ENCODE data around the gene BRSK1.

BRSK1 gene

DNA sequence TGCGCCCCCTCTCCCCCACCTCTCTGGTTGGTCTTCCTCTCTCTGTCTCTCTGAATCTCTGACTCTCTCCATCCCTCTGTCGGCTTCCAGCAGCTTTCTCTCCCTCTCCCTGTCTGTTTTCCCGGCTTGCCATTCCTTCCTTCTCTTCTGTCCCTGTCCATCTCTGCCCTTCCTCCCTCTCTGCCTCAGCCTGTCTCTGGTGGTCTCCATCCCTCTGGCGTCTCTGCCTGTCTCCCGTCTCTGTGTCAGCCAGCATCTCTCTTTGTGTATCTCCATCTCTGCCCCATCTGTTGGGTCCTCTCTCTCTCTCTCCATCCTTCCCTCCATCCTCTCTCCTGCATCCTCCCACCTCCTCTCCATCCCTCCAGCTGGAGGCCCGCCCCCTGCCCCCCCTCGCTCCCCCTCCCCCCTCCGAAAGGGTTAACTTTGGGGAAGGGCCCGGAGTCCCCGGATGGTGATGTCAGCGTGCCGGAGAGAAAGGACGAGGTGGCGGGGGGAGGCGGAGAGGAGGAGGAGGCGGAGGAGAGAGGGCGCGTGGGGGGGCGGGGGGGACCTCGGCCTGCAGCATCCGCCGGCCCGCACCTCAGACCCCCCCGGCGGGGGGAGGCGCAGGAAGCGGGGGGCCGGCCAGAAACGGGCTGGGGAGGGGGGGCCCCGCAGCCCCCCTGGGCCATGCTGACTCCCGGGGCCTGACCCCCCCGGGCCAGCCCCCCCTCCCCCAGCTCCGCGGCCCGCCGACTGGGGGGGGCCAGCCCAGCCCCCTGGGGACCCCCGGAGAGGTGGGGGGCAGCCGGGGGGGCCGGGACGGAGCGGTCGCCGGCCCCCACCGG is at the start of gene BRSK1:
TSS of gene BRSK1 (plus strand) at position 450 of the 830 bp plus-strand sequence. CDS start 446 bp downstream, outside the sequence.
- H3K27ac ChIP-seq, result peak within 1 kb of the TSS in 15 of 21 experiments; percentile 43 to 85 (median 66)
- peak within 1 kb of the TSS; percentile 23 to 45 (median 32) for H3K4me3 ChIP-seq

DNA sequence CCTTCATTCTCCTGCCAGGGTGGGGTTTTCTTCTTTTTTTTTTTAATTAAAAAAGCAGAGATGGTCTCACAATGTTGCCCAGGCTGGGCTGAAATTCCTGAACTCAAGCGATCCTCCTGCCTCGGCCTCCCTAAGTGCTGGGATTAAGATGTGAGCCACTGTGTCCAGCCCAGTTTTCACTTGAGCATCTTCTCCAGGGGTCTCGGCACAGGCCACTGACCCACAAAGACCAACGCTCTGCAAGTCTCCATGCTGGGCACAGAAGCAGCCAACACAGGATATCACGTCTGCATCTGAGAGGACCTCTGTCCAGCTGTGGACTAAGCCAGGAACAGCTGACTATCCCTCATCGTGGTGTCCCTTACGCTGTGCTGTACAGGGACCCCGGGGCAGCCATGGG is 45.8 kb upstream of the BRSK1 start:
- no peak overlapping the region for H3K4me3 ChIP-seq

DNA sequence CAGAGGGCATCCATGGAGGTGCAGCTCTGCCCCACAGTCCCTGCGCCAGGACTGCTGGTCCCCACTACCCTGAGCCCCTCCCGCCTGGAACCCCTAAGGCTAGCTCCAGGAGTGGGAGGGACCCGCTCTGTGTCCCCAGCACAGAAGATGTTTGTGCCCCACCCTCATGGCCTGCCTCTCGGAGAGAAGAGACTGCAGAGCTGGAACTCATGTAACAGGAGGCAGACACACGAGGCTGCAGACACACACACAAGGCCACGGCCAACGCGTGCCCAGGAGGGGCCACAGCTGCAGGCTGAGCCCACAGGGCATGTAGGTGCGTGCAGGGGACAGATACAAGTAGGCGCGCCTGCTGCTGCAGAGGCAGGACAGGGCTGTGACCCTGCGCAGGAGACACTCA is 44.8 kb upstream of the BRSK1 start:
- Histone ChIP-seq H3K4me3 (no peak overlapping the region), H3K27ac (no peak overlapping the region)

More for the DNA sequence above, 45.8 kb upstream of the BRSK1 start:
- no peak overlapping the region for H3K27ac ChIP-seq

DNA sequence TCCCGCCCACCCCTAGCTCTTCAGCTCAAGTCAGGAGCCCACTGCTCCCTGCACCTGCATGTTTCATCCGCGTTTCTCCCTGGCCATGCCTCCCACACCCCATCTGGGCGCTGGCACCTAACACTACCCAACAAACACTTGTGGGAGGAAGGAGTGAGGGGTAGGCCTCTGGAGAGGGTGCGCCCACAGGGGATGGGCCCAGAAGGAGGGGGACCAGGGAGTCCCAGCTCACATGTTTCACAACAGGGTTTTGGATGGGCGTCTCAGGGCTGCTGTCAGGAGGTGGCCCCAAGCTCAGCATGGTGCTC is 43.1 kb upstream of the BRSK1 start:
- H3K27ac ChIP-seq, result no peak overlapping the region
- H3K4me3 ChIP-seq, result no peak overlapping the region

DNA sequence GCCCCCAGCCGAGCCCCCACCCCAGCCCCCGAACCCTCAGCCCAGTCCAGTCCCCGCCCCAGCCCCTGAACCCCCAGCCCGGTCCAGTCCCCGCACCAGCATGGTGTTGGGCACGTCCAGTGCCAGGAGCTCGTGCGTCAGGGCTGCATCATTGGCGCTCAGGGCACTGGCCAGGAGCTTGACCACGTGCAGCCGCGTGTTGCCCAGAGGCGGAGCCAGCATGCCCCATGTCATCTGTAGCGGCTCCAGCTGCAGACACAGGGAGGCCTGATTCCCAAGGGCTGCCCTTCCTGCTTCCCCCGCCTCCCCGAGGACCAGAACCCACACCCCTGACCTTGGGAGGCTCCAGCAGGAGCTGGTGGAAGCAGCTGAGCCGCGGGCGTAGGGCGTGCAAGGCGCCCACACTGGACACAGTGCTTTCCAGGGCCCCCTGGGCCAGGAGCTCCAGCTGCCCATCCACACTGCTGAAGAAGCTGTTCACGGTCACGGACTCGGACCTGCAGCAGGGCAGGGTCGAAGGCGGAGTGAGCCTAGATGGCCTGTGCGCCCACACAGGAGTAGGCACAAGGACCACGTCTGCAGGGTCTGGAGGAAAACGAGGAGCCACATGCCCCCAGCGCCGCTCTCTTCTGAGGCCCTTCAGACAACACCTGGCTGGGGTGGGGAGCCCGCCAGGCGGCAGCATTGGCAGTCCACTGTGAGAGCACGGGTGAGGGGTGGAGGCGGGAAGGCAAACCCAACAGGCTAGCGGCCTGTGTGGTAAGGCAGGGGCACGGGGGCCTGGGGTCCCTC is 42.5 kb upstream of the BRSK1 start:
- H3K27ac ChIP-seq, result no peak overlapping the region

DNA sequence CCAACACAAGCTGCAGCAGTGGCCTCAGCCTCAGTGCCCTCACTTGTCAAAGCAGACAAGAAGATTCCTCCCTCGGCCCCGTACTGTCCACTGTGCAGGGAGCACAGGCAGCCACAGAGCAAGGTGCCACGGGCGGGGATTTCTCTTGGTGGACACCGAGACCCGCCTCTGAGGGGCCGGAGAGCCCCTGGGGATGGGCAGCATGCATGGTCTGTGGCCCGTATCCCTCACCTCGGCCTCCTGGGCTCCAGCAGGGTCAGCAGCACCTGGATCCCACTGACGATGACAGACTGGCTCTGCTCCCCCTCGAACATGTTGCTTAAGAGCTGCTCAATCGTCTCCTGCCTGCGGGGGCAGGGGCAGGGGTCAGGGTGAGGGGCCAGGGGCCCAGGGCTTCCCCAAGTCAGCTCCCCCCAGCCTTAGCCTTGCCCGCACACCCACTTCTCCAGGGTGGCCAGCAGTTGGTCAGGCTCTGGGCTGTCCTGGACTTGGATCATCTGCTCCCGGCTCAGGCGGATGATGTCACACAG is 41.8 kb upstream of the BRSK1 start:
- Histone ChIP-seq H3K27ac (no peak overlapping the region), H3K4me3 (no peak overlapping the region)

More for the DNA sequence above, 42.5 kb upstream of the BRSK1 start:
- H3K4me3 ChIP-seq, result no peak overlapping the region

DNA sequence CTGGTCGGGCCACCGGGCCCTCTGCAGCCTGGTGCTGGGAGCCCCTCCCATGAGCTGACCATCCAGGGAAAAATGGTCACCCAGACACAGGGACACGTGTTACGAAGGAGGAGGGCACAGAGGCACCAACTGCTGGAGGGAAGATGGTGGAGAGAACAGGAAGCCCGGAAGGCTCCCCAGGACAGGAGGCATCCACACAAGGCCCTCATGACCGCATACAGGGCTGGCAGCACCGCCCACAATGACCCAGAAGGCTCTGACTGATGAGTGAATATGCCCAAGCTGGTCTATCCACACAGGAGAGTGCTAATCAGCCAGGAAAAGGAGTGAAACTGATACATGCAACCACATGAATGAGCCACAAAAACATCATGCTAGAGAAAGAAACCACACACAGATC is 41.3 kb upstream of the BRSK1 start:
- Histone ChIP-seq H3K27ac (no peak overlapping the region), H3K4me3 (no peak overlapping the region)

DNA sequence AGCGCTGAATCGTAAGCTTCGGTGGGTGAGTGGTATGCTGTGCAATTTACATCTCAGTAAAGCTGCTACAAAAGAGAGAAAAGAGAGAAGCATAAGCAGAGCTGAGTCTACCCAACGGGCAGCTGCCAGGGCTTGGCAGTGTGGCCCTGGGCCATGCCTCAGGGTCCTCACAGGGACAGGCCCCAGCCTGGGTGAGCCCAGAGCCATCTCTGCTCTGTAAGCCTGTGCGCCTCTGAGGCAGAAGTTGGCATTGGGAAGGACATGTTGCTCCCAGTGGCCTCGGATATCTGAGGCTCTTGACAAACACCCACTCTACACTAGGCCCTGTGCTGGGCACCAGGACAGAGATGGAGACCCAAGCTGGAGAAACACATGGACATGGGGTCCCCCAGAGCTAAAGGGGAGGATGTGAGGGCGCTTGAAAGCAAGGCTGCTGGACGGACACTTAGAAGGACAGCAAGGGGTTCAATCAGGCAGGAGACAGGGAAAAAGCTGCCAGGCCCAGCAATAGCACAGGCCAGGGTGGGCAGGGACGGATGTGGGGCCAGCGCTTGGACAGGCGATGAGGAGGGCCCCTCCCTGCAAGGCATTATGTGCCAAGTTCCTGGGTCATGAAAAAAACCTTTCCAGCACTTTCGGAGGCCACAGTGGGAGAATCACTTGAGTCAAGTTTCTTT is 39.7 kb upstream of the BRSK1 start:
- Histone ChIP-seq H3K27ac (no peak overlapping the region), H3K4me3 (no peak overlapping the region)

DNA sequence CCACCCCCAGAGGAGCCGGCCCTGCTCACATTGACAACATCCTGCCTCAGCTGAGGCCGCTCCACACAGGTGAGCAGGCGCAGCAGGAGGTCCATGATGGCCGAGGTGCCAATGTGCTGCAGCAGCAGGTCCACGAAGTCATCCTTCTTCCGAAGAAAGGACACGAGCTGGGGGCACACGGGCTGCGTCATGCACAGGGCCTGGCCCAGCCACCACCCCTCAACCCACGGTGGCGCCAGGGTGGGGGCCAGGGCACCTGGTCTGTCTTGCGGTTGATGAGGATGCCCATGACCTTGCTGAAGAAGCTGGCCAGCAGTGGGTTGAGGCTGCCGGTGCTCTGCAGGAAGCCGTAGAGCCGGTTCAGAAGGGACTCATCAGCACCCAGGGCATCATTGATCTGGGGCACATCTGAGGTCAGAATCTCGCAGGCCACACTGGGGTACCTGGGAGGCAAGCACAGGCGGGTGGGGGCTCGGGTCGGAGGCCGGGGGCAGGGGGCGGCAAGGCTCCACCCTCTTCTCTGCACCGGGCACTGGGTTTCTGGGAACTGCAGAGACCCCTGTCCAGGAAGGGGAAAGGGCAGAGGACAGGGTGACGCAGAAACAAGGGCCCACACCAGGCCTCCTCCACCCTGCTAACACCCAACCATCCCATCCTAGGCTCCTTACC is 38.4 kb upstream of the BRSK1 start:
- no peak overlapping the region for H3K27ac ChIP-seq
- no peak overlapping the region for H3K4me3 ChIP-seq

DNA sequence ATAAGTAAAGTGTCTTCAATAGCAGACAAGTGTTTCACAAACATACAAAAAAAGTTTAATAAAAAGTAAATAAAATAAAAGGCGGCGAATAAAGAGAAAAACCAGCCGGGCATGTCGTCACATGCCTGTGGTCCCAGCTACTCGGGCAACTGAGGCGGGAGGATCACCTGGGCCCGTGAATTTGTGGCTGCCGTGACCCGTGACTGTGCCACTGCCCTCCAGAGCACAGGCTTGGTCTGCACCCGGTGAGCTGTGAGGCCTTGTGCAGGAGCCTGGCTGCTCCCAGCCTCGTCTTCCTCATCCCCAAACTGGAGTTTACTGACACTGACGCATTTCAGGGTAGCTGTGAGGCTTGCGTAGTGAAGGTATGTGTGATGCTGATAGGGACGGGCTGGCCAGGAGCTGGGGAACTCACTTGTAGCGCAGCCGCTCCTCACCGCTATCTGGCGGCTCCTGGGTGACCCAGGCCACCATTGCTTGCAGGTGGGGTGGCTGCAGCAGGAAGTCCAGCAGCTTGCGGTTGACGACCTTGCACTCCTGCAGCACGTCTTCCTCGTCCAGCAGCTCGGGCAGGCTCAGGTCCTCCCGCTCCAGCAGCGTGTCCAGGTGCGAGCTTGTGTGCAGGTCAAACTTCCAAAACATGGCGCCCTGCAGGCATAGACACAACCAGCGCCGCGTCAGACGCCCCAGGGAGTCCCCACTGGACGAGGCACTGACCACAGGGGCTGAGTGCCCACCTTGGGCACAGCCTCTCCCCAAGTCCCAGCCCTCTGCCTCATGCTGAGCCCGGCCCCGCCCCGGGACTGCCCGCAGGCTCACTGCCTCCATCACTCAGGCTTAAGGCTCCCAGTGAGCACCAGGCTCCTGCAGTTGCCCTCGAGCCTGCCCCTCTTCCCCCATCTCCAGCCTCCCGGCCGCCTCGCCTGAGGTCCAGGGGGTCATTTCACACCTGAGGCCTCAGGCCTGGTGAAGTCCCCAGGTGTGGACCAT is 37.0 kb upstream of the BRSK1 start:
- H3K4me3 ChIP-seq, result no peak overlapping the region

DNA sequence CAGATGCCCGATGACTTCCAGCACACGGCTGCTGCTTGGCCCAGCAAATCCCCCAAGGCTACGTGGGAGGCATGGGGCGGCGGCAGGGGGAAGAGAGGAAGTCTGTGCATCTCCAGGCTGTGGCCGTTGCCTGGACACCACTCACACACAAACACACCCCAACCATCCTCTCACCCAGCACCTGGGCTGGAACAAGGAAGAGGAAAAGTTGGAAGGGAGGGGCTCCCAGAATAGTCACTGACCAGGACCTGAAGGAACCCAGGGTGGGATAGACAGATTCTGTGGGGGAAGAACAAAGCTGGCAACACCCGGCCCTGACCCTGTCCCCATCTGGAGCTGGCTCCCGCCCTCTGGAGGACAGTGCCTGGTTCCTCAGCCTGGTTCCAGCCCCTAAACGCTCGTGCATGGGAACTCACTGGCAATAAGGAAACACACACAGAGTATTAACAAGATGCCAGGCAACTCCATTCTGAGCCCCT is 36.1 kb upstream of the BRSK1 start:
- peak overlapping the region in 1 of 21 experiments; percentile 10 for H3K27ac ChIP-seq
- no peak overlapping the region for H3K4me3 ChIP-seq

More for the DNA sequence above, 37.0 kb upstream of the BRSK1 start:
- H3K27ac ChIP-seq, result peak overlapping the region in 1 of 21 experiments; percentile 32

DNA sequence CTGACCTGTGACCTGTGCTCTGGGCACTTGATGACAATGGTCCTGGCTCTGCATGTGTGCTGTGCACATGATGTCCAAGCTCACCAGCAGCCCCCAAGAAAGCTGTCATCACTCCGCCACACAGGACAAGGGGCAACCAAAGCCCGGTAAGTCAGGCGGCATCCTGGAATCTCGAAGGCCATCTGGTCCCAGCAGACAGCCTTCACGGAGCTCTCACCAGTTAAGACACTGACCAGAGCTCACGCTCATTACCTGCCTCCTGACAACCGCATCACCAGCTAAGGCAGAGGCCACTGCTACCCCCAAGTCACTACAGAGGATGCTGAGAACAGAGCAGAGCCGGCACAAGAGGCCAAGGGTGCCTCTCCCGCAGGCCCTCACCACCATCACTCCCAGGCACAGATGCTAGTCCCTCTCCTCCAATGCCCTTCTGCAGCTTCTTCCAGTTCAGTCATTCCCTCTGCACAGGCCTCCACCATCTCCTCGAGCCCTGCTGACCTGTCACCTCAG is 35.6 kb upstream of the BRSK1 start:
- no peak overlapping the region for H3K4me3 ChIP-seq
- H3K27ac ChIP-seq, result peak overlapping the region in 2 of 21 experiments; percentile 10 to 15

DNA sequence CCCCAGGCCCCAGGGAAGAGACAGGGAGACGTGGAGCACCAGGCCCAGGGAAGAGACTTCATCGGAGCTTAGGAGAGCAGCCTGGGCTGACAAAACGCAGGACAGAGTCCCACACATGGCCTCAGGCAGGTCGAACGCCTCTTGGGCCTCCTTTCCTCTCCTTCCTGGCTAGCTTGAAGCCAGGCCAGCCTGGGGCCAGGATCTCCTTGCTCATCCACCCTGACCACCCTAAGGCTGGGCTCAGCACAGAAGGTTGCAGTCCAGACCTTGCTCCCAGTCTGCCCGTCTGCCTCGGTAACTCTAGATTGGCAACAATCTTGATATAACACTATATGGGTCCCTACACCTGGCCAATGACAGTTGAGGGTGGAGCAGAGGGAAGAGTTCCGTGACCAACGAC is 35.1 kb upstream of the BRSK1 start:
- Histone ChIP-seq H3K4me3 (no peak overlapping the region), H3K27ac (peak overlapping the region in 1 of 21 experiments; percentile 15)

DNA sequence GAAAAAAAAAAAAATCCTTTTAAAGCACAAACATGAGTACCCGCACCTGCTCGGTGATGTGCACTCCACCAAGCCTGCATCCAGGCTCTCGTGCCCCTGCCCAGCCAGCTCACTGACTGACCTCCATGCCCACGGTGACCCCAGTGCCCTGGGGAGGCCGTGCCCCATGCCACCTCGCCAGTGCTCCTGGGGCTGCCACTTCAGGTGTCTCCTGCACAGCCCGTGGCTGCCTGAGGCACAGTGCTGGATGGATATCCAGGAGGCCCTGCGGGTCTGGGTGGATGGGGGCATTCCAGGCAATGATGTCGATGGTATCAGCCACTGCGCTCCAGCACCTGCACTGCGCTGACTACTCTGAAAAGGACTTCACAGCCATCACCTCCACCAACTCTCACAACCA is 34.0 kb upstream of the BRSK1 start:
- Histone ChIP-seq H3K27ac (no peak overlapping the region), H3K4me3 (no peak overlapping the region)

DNA sequence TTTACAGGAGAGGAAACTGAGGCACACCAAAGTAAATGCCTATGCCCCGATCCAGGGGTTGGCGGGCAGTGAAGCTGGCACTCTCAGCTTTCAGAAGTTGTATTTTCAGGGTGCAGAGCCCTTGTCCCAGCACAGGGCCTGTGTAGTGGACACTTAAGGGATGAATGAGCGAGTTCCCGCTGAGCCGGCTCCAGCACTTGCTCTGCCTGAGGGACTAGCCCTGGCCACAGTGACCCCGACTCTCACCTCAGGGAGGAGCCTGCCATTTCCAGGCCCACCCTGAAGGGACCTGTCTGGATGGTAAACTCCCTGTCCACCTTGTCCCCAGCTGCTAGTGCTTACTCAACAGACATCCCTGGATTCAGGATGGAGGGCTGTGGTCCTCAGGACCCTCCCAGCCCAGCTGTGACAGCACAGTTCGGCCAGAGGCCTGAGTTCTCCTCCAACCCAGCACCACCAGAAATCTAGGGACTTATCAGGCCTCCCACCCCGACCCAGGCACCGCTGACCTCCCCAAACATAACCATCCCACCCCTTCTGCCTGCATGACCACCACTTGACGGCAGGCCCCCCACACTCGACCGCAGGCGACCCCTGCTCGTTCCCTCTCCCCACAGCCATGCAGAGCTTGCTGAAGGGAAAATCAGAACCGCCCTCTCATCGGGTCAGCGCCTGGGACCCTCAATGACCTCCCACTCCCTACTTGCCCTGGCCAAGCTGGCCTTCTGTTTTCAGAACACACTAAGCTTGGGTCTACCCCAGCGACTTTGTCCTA is 33.3 kb upstream of the BRSK1 start:
- peak overlapping the region in 14 of 21 experiments; percentile 3 to 91 (median 55) for H3K27ac ChIP-seq

DNA sequence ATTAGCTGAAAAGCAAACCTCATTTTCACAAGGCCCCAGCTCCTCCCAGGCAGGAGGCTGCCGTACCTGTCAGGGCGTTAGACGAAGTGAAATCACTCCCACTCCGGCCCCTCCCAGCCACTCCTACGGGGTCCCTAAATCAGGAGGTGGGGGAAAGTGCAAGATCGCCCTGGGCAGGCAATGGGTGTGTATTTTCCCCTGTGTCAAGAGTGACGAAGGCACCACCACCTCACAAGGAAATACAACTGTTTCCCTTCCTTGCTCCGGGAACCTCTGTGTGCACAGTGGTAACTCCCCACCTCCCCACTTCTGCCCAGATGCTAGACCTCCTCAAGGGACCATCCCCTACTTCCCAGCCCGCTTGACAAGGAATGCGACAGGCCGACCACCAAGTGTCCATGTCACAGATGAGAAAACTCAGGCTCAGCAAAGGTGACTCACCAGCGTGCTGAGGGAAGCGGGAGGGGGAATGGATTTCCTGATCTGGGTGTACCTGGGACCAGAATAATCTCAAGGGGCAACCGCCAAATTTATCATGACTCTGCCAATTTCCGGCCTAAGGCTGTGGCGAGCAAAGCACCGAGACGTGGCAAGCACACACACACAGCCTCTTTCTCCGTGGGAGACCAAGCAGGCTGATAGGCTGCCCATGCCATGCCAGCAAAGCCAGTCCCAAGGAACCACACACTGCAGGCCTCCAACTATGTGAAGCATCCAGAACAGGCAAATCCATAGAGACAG is 32.3 kb upstream of the BRSK1 start:
- peak overlapping the region in 17 of 21 experiments; percentile 3 to 91 (median 54) for H3K27ac ChIP-seq
- no peak overlapping the region for H3K4me3 ChIP-seq

More for the DNA sequence above, 33.3 kb upstream of the BRSK1 start:
- no peak overlapping the region for H3K4me3 ChIP-seq
